H1 (cell line): ENCODE data around the gene GDPD2. TPM values are rescaled to one million over a fixed set of nuclear protein-coding genes. Genes with fewer than 3 reads are reported as not detected.

Experiments used
- CTCF ChIA-PET: fragments of 300-600 bp; sonication (Branson Sonifier 250); formaldehyde crosslinking; loops from one replicate; lab custom pipeline; 2021; ENCODE audit not compliant: partially characterized antibody; lab: Charles Lee
- POLR2A ChIA-PET: fragments of 300-600 bp; sonication (Branson Sonifier 250); formaldehyde crosslinking; loops from one replicate; lab custom pipeline; 2021; ENCODE audit warnings: inconsistent platforms; ENCODE audit not compliant: partially characterized antibody; lab: Charles Lee
- DNase-seq, 2 experiments: peaks; one replicate each; pipeline versions ENCODE4 v3.0.0 to v3.0.0-alpha.2; 2010 to 2022; ENCODE audit warnings: low spot score in 2 of 2, low read depth in 1 of 2, mixed read lengths in 1 of 2
- FAIRE-seq: peaks from 2 replicates; lab custom pipeline; 2011; peaks lifted over from hg19 to GRCh38; lab: Jason Lieb, UNC
- H2AFZ ChIP-seq: 2 replicates; pipeline ENCODE4 v1.8.1; 2012; ENCODE audit warnings: low read length, inconsistent platforms
- H2AK5ac ChIP-seq: 2 replicates; pipeline ENCODE4 v1.6.1; 2013; ENCODE audit warnings: low read depth, low read length
- H2BK120ac ChIP-seq: replicated peaks from 2 replicates; pipeline ENCODE3; 2013; ENCODE audit warnings: low read depth, low read length, inconsistent platforms
- H2BK12ac ChIP-seq: 2 replicates; pipeline ENCODE4 v1.6.1; 2013; ENCODE audit warnings: low read depth, low read length
- H2BK15ac ChIP-seq: 2 replicates; pipeline ENCODE4 v1.6.1; 2013; ENCODE audit warnings: low read length
- H2BK20ac ChIP-seq: 2 replicates; pipeline ENCODE4 v1.6.1; 2013; ENCODE audit warnings: low read length
- H2BK5ac ChIP-seq: 2 replicates; pipeline ENCODE4 v1.6.1; 2013; ENCODE audit warnings: low read depth, low read length
- H3K14ac ChIP-seq: 2 replicates; pipeline ENCODE4 v1.6.1; 2013; ENCODE audit warnings: inconsistent platforms; ENCODE audit not compliant: insufficient read length
- H3K18ac ChIP-seq: 2 replicates; pipeline ENCODE4 v1.6.1; 2013; ENCODE audit warnings: low read length; ENCODE audit errors: extremely low read depth
- H3K23ac ChIP-seq: 2 replicates; pipeline ENCODE4 v1.6.1; 2013; ENCODE audit warnings: inconsistent platforms; ENCODE audit not compliant: insufficient read length
- H3K23me2 ChIP-seq: 2 replicates; pipeline ENCODE4 v1.6.1; 2013; ENCODE audit warnings: low read depth, low read length
- H3K27ac ChIP-seq: 2 replicates; pipeline ENCODE4 v1.6.1; 2011; ENCODE audit warnings: low read depth, low read length, inconsistent platforms
- H3K27me3 ChIP-seq, 4 experiments: replicated peaks in 1 of 4; 1 replicate in 1 of 4; 2 replicates in 3 of 4; pipeline versions ENCODE4 v1.6.1 to v1.8.1; 2011 to 2013; ENCODE audit warnings: low read length in 3 of 4, mild to moderate bottlenecking in 3 of 4, inconsistent platforms in 2 of 4, mixed read lengths in 2 of 4, moderate library complexity in 1 of 4; ENCODE audit not compliant: control insufficient read depth in 3 of 4, insufficient read depth in 3 of 4; ENCODE audit errors: extremely low read depth in 1 of 4
- H3K36me3 ChIP-seq, 4 experiments: 2 replicates each; pipeline versions ENCODE4 v1.6.1 to v1.8.1; 2011 to 2013; ENCODE audit warnings: mild to moderate bottlenecking in 4 of 4, low read length in 3 of 4, moderate library complexity in 2 of 4, control low read depth in 1 of 4, inconsistent platforms in 1 of 4; ENCODE audit not compliant: insufficient read depth in 4 of 4, control insufficient read depth in 2 of 4
- H3K4ac ChIP-seq: replicated peaks from 2 replicates; pipeline ENCODE3; 2013; ENCODE audit warnings: low read length, low read depth, mixed read lengths, inconsistent platforms; ENCODE audit not compliant: insufficient read length
- H3K4me1 ChIP-seq, 4 experiments: replicated peaks in 1 of 4; 1 replicate in 1 of 4; 2 replicates in 3 of 4; pipeline versions ENCODE4 v1.6.1 to v1.8.1; 2011 to 2013; ENCODE audit warnings: low read length in 3 of 4, inconsistent platforms in 2 of 4, mixed read lengths in 1 of 4; ENCODE audit not compliant: insufficient read depth in 4 of 4, control insufficient read depth in 3 of 4
- H3K4me2 ChIP-seq, 2 experiments: 2 replicates each; pipeline versions ENCODE4 v1.6.1 to v1.8.1; 2011 to 2013; ENCODE audit warnings: low read depth in 2 of 2, low read length in 2 of 2, control low read depth in 1 of 2, inconsistent platforms in 1 of 2, mild to moderate bottlenecking in 1 of 2; ENCODE audit not compliant: insufficient read depth in 1 of 2
- H3K4me3 ChIP-seq, 4 experiments: fragments of 200-600, 300-600 bp in 1 of 4; sonication (generic), shearing (Covaris generic), sonication (Bioruptor Twin) in 1 of 4; 2 replicates each; pipeline versions ENCODE4 v1.5.1 to v1.8.1; 2011 to 2016; ENCODE audit warnings: low read length in 4 of 4, low read depth in 3 of 4, control low read depth in 2 of 4, inconsistent platforms in 2 of 4, mild to moderate bottlenecking in 2 of 4, mixed read lengths in 1 of 4, moderate library complexity in 1 of 4; ENCODE audit not compliant: insufficient read depth in 2 of 4; ENCODE audit errors: extremely low read depth in 1 of 4
- H3K56ac ChIP-seq: replicated peaks from 2 replicates; pipeline ENCODE3; 2013; ENCODE audit warnings: low read depth, mild to moderate bottlenecking, mixed read lengths, low read length, inconsistent platforms; ENCODE audit not compliant: insufficient read length
- H3K79me1 ChIP-seq: 2 replicates; pipeline ENCODE4 v1.6.1; 2013; ENCODE audit warnings: low read depth, low read length, control low read depth
- H3K79me2 ChIP-seq, 2 experiments: 2 replicates each; pipeline versions ENCODE4 v1.6.1 to v1.8.1; 2012 to 2013; ENCODE audit warnings: low read length in 2 of 2, mild to moderate bottlenecking in 2 of 2, inconsistent platforms in 1 of 2; ENCODE audit not compliant: insufficient read depth in 2 of 2, control insufficient read depth in 1 of 2
- H3K9ac ChIP-seq, 4 experiments: replicated peaks in 1 of 4; 1 replicate in 1 of 4; 2 replicates in 3 of 4; pipeline versions ENCODE4 v1.6.1 to v1.8.1; 2011 to 2013; ENCODE audit warnings: low read depth in 3 of 4, low read length in 3 of 4, control low read depth in 2 of 4, mild to moderate bottlenecking in 2 of 4, moderate library complexity in 2 of 4, inconsistent platforms in 1 of 4; ENCODE audit errors: extremely low read depth in 1 of 4
- H3K9me3 ChIP-seq, 2 experiments: 2 replicates each; pipeline versions ENCODE4 v1.6.1 to v1.8.1; 2012 to 2013; ENCODE audit warnings: mild to moderate bottlenecking in 2 of 2, moderate library complexity in 2 of 2, control low read depth in 1 of 2, inconsistent platforms in 1 of 2, low read depth in 1 of 2, low read length in 1 of 2, mixed read lengths in 1 of 2; ENCODE audit not compliant: insufficient read depth in 2 of 2
- H4K20me1 ChIP-seq, 2 experiments: replicated peaks in 1 of 2; 2 replicates each; pipeline versions ENCODE3 to v1.8.1; 2011 to 2013; ENCODE audit warnings: inconsistent platforms in 2 of 2, low read length in 2 of 2, mild to moderate bottlenecking in 1 of 2; ENCODE audit not compliant: insufficient read depth in 2 of 2, control insufficient read depth in 1 of 2
- H4K5ac ChIP-seq: 2 replicates; pipeline ENCODE4 v1.6.1; 2013; ENCODE audit warnings: low read length, low read depth, mixed read lengths, inconsistent platforms; ENCODE audit not compliant: insufficient read length
- H4K8ac ChIP-seq: 2 replicates; pipeline ENCODE4 v1.8.0; 2013; ENCODE audit warnings: mild to moderate bottlenecking, moderate library complexity, low read length, inconsistent platforms; ENCODE audit not compliant: insufficient read depth; ENCODE audit errors: extremely low read depth
- H4K91ac ChIP-seq: replicated peaks from 2 replicates; pipeline ENCODE3; 2013; ENCODE audit warnings: low read length, mixed read lengths, inconsistent platforms; ENCODE audit not compliant: insufficient read length
- BCL11A ChIP-seq, 2 experiments: IDR thresholded peaks; one replicate each; pipeline ENCODE4 v1.6.1; 2011; ENCODE audit warnings: low read depth in 2 of 2, low read length in 2 of 2, mild to moderate bottlenecking in 2 of 2
- HDAC2 ChIP-seq, 2 experiments: fragments of 300-600 bp in 1 of 2; sonication (generic) in 1 of 2; IDR thresholded peaks; 2 replicates each; pipeline ENCODE4 v1.6.1; 2011 to 2012; ENCODE audit warnings: low read depth in 2 of 2, low read length in 2 of 2, mild to moderate bottlenecking in 2 of 2, moderate library complexity in 2 of 2, borderline replicate concordance in 1 of 2, inconsistent platforms in 1 of 2
- POU5F1 ChIP-seq: IDR thresholded peaks from 2 replicates; pipeline ENCODE4 v1.6.1; 2011; ENCODE audit warnings: low read depth, mild to moderate bottlenecking, low read length, moderate library complexity
- RNF2 ChIP-seq: fragments of 200-900, 300-1000 bp; sonication (generic); IDR thresholded peaks from 2 replicates; pipeline ENCODE4 v1.7.1; 2016; ENCODE audit warnings: borderline replicate concordance, low read depth, mild to moderate bottlenecking, antibody characterized with exemption, low read length; ENCODE audit not compliant: poor library complexity, severe bottlenecking; ENCODE audit errors: missing control alignments
- SP2 ChIP-seq: IDR thresholded peaks from 2 replicates; pipeline ENCODE4 v1.6.1; 2012; ENCODE audit warnings: mild to moderate bottlenecking, low read length, inconsistent platforms
- WGBS, 2 experiments: shearing (Covaris generic) in 1 of 2; methylation state at CpG; one replicate each; pipeline versions ENCODE4 v1.1.6 to v1.1.7; 2013 to 2015; ENCODE audit warnings: low lambda C conversion rate in 2 of 2, mixed read lengths in 2 of 2, inconsistent platforms in 1 of 2, low coverage in 1 of 2, missing lambda C conversion rate in 1 of 2; ENCODE audit not compliant: insufficient replicate concordance in 2 of 2, insufficient coverage in 1 of 2, insufficient read length in 1 of 2; ENCODE audit errors: extremely low coverage in 1 of 2, missing lambda C conversion rate in 1 of 2; 5-methylcytosine and 5-hydroxymethylcytosine counted together
- polyA plus RNA-seq, 7 experiments: library from polyadenylated mRNA; depleted of rRNA in 3 of 7; stranded (reverse) in 5 of 7; unstranded in 2 of 7; fragments of >200 nt in 5 of 7; fragments of 200-250 nt in 2 of 7; gene quantifications; 1 replicate in 5 of 7; 2 replicates in 1 of 7; 4 replicates in 1 of 7; pipeline versions ENCODE4 v1.2.1 to v1.2.3, GENCODE V29; 2011 to 2013; ENCODE audit warnings: missing spikeins in 2 of 7, mixed read lengths in 2 of 7
- total RNA-seq: library from RNA; stranded (reverse); fragmentation: NEBNext Ultra II Directional; extraction: Animal tissue kit (Norgen Biotek cat#: 25700); gene quantifications from 2 replicates; pipeline ENCODE4 v1.2.1, GENCODE V29; 2021
- TF ChIP-seq, protein P1 (sequence below): IDR thresholded peaks from 2 replicates; pipeline ENCODE4 v1.6.1; 2011; ENCODE audit warnings: low read depth, mild to moderate bottlenecking, low read length; ENCODE audit not compliant: insufficient read depth

GDPD2 gene
- total and polyA plus RNA-seq, 2 of the 8 experiments (the other 6 are each of a cell fraction or from before 2014, with no cell fraction given): 25.6 to 68.3 TPM

DNA sequence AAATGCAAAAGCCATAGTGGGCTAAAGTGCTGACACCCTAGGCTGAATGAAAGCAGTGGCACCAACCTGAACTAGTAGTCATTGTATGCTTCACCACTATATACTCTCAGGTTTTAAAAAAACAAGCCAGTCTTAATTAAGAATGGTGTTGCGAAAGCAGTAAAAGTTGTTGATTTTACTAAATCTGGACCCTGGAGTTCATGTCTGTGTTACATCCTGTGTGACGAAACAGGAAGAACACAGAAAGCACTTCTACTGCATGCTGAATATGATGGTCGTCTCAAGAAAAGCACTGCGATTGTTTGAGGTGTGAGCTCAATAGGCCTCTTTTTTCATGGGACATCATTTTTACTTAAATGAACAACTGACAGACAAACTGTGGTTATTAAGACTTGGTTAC is 24.2 kb upstream of the GDPD2 start:
- no peak overlapping the region for H2BK120ac ChIP-seq
- FAIRE-seq (no peak), DNase-seq (no peak)
- H4K91ac ChIP-seq: no peak overlapping the region
- no peak overlapping the region for H3K9ac ChIP-seq
- no peak for TF ChIP-seq BCL11A (IDR thresholded peaks at IDR 0.05; ENCODE audit: low read depth in 2 of 2, low read length in 2 of 2)
- TF ChIP-seq, protein P1, sequence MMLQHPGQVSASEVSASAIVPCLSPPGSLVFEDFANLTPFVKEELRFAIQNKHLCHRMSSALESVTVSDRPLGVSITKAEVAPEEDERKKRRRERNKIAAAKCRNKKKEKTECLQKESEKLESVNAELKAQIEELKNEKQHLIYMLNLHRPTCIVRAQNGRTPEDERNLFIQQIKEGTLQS: no peak
- no peak for TF ChIP-seq HDAC2 (IDR thresholded peaks at IDR 0.05; ENCODE audit: borderline replicate concordance in 1 of 2, low read depth in 2 of 2, low read length in 2 of 2)
- TF ChIP-seq POU5F1: no peak
- TF ChIP-seq SP2: no peak
- no peak for TF ChIP-seq RNF2
- H3K9me3 ChIP-seq: no peaks in the 10 kb centered on the region
- ChIA-PET POLR2A (no interaction called here), CTCF (no interaction called here)
- no peak overlapping the region for H2BK20ac ChIP-seq
- H3K27ac ChIP-seq: no peak overlapping the region
- H4K20me1 ChIP-seq: no peaks in the 10 kb centered on the region
- H3K4me1 ChIP-seq: no peaks in the 10 kb centered on the region
- H4K8ac ChIP-seq: no peak overlapping the region
- H4K5ac ChIP-seq: no peak overlapping the region
- H3K4me3 ChIP-seq: no peak overlapping the region
- H3K27me3 ChIP-seq: no peaks in the 10 kb centered on the region
- H3K23ac ChIP-seq: no peak overlapping the region
- H3K79me2 ChIP-seq: no peaks in the 10 kb centered on the region
- H2BK5ac ChIP-seq: no peak overlapping the region
- no peak overlapping the region for H2BK15ac ChIP-seq
- no peak overlapping the region for H3K4me2 ChIP-seq
- H3K36me3 ChIP-seq: peaks cover 3 to 16% (median 6%) of the 10 kb centered on the region in 4 experiments; a peak in 3 of 8 replicates
- H3K4ac ChIP-seq: no peak overlapping the region
- no peak overlapping the region for H3K18ac ChIP-seq
- no peak overlapping the region for H2BK12ac ChIP-seq
- no peaks in the 10 kb centered on the region for H3K23me2 ChIP-seq
- no peaks in the 10 kb centered on the region for H3K79me1 ChIP-seq
- H2AK5ac ChIP-seq: no peak overlapping the region
- no peak overlapping the region for H2AFZ ChIP-seq
- 91% methylated on average over 4 of the region's 4 CpGs; no CpG with 5 or more reads in 1 of the 2 experiments for WGBS, 2 experiments
- H3K56ac ChIP-seq: no peak overlapping the region
- no peak overlapping the region for H3K14ac ChIP-seq
